NCI-H2196 (cell line): ENCODE data around the gene STIM2.
A peak's percentile ranks its signal among the peaks of the same experiment; 100 is the strongest.

Source experiments
- DNase-seq: peaks from one replicate; lab custom pipeline; 2025; ENCODE audit not compliant: unreplicated experiment; lab: John Stamatoyannopoulos, UW

The STIM2 gene

DNA sequence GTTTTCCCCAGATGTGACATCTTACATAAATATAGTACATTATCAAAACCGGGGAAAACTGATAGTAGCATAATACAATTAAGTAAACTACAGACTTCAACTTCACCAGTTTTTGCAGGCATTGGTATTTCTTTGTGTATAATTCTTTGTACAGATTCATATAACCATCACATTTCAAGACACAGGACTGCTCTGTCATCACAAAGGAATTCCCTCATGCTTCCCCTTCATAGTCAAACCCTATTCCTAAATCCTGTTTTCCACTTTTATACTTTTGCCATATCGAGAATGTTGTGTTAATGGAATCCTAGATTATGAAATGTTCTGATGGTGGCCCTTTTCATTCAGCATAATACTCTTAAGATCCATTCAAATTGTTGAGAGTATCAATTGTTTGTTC, 36.0 kb downstream of the STIM2 start:
- DNase-seq = no peak

DNA sequence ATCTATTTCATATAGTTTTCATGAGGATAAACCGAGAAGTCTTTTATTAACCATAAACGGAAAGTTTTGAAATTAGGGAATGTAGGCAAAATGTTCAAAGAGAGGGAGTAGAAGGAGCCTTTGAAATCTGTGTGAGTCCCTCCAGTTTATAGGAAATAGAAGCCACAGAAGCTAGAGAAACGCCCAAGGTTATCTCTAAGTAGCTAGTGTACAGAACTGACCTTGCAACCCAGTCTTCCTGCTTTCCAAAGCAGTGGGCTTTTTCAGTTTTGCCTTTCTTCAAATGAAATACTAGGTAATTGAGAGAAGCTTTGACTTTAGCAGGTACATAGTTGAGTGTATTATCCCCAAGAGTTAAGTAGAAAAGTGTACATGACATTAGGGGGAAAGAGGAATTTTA, 39.4 kb downstream of the STIM2 start:
- no peak for DNase-seq

DNA sequence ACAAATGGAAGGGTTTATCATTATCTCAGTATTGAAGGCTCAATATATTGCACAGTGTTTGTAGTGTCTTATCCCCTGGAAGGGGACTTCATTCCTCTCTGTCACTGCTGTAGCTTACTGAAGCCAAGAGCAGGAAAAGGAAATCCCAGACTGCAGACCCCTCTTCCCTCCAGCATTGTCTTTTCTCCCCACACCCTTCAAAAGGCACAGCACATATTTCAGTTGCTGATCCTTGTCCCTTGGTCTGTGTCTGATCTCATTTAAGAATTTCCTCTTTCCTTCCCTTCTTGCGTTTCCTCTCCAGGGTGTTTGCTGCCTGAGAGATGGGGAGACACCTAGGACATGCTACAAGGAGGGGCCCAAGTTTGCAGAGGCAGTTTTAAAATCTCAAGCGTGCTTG, 40.1 kb downstream of the STIM2 start:
- DNase-seq = no peak

DNA sequence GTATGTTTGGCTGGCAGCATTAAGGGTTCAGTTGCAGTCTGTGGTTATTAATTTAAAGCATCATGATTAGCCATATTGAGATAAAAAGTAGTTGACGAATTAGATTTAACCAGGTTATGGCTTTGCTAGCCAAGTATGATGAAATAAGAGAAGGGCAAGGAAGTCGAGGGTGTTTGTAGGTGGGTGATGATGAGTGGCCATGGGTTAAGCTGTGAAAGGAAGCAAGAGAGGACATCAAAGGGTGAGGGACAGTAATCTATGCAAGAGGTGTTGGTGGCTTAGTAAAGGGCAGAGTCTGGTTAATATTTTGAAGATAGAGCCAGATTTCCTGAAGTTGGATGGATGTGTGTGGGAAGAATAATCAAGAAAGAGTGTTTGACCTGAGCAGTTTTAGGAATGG, 44.5 kb downstream of the STIM2 start:
- DNase-seq = no peak

DNA sequence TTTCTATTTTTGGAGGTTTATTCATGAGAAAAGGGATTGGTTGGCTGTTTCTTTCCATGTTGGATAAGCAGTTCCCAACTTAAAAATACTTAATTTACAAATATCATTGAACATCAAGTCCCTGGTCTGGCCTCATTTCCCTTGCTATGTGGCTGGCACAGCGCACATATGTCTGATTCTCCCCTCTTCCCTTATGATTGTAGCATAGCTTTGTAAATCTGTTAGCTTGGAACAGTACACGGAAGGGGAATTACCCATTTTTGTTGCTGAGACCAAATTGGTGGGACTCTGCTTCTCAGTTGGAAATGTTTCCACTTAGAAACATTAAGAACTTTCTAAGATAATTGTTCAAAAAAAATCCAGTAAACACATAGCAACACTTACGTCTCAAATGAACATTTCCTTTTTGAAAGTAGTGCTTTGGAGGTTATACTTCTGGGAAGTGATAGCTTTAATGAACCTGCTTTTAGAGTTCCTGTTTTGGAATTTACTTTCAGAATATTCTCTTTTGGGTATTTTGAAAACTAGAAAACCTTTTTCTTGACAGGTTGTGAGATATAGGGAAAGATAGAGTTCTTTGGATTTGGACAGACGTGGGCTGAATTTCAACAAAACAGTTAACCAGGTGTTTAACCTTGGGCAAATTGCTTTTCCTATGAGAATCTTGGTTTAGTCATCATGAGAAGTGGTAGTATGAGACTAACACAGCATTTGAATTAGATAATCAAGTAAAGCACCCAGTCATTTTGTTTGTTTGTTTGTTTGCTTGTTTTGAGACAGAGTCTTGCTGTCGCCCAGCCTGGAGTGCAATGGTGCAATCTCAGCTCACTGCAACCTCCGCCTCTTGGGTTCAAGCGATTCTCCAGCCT, 47.3 kb downstream of the STIM2 start:
- DNase-seq = no peak

DNA sequence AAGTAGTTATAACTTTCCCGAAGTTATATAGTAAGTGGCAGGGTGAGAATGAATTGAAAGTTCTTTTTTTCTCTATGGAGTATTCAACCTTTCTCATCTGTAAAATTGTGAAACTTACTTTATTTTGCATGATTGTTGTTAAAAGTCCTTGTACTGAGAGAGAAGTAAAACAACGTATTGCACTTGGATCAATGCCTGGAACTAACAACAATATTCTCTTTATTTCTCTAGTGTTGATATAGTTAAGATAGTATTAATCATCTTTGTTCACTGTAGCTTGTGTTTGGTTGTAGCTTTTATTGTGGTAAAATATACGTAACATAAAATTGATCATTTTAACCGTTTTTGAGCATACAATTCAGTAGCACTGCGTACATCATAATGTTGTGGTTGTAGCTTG, 48.7 kb downstream of the STIM2 start:
- DNase-seq = no peak

DNA sequence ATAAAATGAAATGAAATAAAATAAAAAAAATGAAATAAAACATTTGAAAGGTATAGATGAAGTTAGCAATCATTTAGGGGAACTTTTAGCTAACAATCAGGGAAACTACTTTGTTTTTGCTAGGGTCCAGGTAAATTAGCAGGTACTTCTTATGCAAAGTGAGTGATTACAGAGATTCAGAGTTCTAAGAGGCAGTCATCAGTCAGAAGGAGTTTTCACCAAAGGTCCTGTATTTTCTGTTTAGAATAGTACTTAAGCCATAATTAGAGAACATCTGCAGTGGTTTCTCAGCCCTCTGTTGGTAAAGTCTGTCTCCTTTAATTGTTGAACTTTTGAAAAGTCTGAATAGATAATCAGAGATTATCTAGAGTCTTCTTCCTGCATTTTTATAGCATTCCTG, 50.6 kb downstream of the STIM2 start:
- DNase-seq = no peak

DNA sequence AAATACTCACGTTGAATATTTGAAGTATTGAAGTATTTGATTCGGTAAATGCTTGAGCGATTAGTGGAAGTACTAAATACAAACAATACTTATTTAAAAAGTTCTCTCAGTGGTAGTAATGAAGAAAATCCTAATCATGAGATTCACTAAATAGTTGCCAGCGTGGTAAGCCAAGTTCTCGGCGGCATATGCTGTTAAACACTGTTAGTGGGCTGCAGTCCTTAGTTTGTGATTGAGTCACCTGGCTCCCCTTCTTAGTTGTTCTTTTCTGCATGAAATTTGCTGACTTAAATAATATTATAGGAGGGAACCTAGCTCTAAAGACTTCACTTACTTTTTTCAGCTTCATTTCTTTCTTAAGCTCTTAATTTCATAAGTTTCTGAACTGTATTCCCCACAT, 51.4 kb downstream of the STIM2 start:
- DNase-seq = no peak

DNA sequence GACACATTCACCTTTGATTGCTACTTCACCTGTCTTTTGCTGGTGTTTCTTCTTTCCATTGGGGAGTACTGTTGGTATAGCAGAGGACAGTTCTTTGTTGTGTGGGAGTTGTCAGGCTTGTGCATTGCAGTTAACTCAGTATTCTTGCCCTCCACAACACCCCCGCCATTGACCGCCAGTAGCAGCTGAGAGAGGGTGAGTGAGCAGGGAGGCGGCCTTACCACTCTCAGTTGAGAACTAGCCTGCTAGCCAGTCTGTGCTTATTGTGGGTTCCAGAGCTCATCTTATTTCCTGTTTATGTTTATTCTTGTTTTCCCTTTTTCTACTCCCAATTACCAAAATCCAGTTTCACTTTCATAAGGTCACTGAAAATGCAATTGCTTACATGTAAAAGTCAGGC, 52.2 kb downstream of the STIM2 start:
- DNase-seq = no peak

DNA sequence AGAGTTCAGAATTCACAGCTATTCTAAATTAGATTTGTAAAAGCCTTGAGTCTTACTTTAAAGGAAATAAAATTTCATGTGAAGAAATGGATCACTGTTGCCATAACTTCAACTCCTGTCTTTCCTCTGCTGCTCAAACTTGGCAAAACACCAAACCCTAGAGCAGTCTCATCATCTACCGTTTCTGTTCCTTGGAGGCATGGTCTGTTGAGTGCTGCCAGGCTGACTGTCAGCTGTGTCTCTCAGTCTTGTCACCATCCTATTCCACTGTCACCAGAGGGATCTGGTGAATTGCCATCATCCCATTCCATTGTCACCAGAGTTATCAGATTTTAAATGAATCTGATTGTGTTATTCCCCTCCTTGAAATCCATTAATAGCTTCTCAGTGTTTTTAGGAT, 55.6 kb downstream of the STIM2 start:
- peak; percentile 12 for DNase-seq

DNA sequence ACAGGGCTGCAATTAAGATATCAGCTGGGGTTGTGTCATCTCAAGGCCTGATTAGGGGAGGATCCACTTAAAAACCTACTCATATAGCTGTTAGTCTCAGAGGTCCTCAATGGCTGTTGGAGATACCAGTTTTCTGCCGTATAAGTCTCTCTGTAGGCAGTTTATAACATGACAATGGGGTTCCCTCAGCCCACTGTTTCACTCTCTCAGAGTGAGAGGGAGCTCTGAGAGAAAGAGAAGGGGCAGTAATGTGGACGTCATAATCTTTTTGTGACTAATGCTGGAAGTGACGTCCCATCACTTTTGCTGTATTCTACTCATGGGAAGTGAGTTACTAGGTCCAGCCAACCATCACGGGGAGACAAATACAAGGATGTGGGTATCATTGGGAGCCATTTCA, 70.3 kb downstream of the STIM2 start:
- no peak for DNase-seq

DNA sequence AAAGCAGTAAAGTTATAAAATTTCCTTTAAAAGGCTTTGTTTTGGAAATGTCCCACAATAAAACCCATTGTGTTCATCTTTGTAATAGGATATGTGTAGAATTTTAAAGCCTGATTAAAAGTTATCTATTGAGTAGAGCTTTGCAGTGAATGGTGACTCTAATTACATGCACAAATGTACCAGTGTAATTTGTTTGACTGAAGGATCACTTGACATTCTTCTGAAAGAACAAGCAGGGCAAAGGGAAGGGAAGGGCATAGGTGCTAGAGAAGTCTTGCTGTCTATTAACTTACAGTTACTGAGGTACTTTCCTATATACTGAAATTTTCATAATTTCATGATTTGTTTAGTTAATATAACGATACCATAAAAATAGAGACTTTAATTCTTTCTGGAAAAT, 70.8 kb downstream of the STIM2 start:
- DNase-seq = peak; percentile 16

DNA sequence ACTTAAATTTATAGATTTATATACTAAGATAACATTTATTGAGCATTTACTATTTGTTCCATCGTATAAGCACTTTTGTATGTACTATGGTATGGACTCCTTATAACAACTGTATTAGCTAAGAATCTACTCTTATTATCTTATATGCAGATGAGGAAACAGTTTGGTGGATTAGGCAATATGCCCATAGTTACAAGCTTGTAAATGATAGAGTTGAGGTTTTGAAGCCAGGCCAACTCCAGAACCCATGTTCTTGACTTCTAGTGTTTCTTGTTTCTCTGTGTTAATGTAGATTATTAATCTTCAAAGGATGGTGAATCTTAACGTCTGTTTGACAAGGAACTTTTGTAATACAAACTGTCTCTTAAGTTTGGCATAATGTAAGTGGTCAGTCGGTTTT, 71.3 kb downstream of the STIM2 start:
- DNase-seq = no peak

DNA sequence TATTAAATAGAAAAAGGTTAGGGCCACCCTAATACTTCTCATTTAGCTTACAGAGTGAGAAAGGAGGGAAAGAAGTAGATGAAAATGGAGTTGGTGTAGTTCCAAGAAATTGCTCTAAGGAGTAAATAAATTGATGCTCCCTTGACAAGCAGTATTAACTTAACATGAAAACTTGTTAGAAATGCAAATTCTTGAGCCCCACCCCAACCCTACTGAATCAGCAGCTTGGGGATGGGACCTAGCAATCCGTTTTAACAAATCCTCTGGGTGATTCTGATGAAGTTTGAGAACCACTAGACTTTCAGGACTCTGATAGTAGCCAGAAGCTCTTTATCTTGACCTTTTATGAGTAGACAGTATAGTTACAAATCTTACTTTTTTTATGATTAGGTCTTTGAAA, 74.8 kb downstream of the STIM2 start:
- DNase-seq = no peak

DNA sequence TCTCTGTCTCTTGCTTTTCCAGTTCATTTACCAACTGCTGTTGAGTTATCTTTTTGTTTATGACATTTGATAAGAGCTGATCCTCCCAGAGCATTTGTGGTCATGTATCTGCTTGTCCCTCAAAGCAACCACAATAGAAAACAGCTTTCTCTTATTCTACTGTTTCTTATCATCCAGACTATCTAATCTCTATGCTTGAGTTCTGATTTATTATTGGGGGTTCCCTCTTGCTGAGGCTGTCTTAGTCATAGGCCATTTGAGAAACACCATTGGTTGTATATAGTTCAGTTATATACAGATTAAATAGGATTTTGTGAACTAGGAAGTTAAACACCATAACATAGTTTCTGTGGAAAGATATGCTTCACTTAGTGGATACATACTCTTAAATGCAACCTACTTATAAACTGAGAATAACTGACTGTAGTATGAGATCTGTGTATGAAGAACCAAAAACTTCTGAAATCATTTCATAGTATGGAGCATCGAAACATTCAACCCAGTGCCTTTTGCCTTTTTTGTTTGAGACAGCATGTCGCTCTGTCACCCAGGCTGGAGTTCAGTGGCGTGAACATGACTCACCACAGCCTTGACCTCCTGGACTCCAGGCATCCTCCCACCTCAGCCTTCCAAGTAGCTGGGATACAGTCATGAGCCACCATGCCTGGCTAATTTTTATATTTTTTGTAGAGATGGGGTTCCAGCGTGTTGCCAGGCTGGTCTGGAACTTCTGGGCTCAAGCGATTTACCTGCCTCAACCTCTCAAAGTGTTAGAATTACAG, 75.8 kb downstream of the STIM2 start:
- DNase-seq = no peak

DNA sequence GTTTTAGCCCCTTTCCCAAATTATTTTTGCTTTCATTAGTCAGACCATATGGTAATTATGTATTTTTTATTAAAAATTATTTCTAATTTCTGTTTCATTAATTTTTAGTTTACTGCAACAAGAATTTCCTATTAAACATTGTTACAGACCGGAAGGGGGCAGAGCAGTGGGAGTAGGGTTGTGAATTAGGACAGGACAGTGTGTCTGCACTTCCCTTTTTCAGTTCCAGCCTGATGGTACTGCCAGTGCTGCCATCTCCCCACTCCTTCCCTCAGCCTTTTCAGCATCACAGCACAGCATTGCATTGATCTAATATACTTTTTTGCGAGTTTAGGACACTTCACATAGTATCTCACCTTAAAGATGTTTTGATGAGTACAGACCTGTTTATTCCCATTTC, 76.5 kb downstream of the STIM2 start:
- DNase-seq = no peak

DNA sequence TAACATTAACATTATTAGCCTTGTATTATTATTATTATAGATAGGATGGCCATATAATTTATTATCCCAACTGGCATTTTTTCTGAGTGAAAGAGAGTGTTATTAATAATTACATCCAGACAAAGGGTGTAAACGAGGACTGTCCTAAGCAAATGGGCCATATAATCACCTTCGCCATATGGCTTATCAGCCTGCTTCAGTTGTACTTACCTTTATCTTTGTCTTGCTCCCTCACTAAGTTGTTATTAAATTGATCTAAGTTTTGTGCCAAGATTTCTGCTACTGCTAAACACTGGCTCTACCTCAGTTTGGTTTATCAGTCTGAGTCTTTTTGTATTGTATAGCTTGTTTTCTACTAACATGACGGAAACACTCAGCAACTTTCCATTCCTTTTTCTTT, 76.9 kb downstream of the STIM2 start:
- no peak for DNase-seq

DNA sequence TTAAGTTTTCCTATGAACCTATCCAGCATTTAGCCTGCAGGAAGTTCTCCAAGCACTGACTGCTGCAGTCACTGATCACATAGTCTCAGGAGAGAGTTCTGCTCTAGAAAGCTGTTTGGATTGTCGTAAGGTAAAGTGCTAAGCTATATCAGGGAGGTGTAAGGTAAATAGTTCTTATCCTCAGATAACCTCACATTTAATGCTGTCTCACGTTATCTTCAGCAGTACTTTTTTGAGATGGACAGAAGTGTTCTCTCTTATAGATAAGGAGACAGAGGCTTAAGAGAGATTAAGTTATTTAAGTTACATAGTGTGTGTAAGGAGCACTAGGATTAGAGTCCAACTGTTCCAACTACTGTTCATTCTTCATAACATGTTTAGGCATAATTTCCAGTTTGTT, 77.9 kb downstream of the STIM2 start:
- DNase-seq = no peak

DNA sequence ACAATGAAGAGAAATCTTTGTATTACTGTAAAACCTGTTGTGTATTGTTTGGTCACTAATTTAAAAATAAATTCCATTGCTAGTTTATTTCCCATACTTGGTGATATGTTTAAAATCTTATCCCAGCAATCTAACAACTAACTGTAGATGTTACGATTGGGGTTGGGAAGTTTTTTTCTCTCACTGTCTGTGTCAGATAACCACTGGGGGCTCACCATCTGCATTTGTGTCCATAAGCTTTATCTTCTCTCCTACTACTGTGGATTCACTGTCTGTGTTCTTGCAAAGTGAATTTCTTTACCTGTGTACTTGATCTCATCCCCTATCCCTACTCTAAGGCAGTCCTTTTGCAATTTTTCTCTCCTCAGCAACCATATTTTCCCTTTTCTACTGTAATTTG, 81.3 kb downstream of the STIM2 start:
- DNase-seq = no peak

DNA sequence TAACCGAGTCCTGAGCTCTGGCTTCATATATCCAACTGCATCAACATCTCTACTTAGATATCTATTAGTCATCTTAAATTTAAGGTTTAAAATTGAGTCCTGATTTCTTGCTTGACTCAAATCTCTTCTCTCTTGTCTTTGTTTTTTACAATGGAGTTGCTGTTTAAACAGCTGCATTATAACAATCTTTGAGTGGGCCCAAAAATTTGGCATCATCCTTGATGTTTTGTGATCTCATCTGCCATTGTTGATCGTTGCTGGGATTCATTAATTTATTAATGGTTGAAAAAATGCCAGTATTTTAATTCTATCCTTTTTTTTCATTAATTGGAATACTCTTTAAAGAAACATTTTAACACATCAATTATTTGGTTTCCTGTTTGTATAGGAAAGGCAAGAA, 82.2 kb downstream of the STIM2 start:
- DNase-seq = no peak

DNA sequence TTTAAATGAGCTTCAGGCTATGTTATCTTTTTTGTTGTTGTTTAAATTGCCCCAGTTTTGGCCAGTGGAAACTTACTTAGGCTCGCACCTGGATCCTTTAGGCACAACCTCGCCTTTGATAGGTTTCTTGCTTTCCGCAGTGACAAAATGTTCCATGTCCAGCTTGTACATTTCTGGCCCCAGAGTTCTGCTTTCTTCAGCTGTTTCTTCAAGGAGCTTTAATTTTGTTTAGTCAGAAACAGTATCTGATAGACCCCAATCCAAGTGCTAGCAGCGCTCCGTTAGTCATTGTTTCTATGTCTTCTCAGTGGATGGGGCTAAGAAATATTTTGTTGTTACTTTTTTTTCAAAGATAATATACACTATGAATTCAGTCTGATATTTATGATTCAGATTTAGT, 82.8 kb downstream of the STIM2 start:
- no peak for DNase-seq

DNA sequence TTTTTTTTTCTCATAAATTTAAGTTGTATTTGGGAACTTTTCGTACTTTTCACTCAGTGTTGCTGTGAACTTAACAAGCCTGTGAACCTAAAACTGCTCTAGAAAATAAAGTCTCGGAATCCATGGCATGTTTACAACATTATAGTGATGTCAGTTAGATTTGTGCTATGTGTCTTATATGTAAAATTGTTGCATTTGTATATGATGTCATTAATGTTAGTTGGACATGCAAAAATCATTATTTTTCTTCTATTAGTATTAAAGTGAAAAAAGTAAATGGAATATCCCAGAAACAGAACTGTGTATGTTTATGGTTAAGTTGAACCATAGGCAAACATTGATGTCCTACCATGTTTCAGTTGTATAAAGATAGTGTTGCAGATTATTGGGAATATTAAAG, 85.2 kb downstream of the STIM2 start:
- DNase-seq = no peak

DNA sequence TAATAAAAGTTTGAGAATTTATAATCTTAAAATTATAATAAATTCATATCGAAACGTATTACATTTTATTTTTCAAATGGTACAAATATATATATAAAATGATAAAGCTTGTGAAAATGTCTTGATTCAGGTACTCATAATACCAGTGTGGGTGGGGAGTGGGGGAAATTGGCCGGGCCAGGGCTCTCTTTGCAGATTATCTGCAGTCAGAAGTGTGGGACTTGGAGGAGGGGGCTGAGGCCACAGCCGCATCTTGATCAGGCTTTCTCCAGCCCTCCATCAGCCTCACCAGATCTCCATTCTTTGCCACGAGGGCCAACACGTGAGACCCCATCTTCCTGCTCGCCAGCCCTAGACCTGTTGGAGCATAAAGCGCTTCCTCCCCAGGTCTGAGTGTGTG, 86.7 kb downstream of the STIM2 start:
- DNase-seq = no peak
